H1 (cell line): ENCODE measurements around the gene TNFRSF6B. TPM values are rescaled to one million over a fixed set of nuclear protein-coding genes. Genes with fewer than 3 reads are reported as not detected.

Experiments used
- CTCF ChIA-PET: fragments of 300-600 bp; sonication (Branson Sonifier 250); formaldehyde crosslinking; loops from one replicate; lab custom pipeline; 2021; ENCODE audit not compliant: partially characterized antibody; lab: Charles Lee
- POLR2A ChIA-PET: fragments of 300-600 bp; sonication (Branson Sonifier 250); formaldehyde crosslinking; loops from one replicate; lab custom pipeline; 2021; ENCODE audit warnings: inconsistent platforms; ENCODE audit not compliant: partially characterized antibody; lab: Charles Lee
- DNase-seq, 2 experiments: peaks; one replicate each; pipeline versions ENCODE4 v3.0.0 to v3.0.0-alpha.2; 2010 to 2022; ENCODE audit warnings: low spot score in 2 of 2, low read depth in 1 of 2, mixed read lengths in 1 of 2
- FAIRE-seq: peaks from 2 replicates; lab custom pipeline; 2011; peaks lifted over from hg19 to GRCh38; lab: Jason Lieb, UNC
- H2AFZ ChIP-seq: 2 replicates; pipeline ENCODE4 v1.8.1; 2012; ENCODE audit warnings: low read length, inconsistent platforms
- H2AK5ac ChIP-seq: 2 replicates; pipeline ENCODE4 v1.6.1; 2013; ENCODE audit warnings: low read depth, low read length
- H2BK120ac ChIP-seq: replicated peaks from 2 replicates; pipeline ENCODE3; 2013; ENCODE audit warnings: low read depth, low read length, inconsistent platforms
- H2BK12ac ChIP-seq: 2 replicates; pipeline ENCODE4 v1.6.1; 2013; ENCODE audit warnings: low read depth, low read length
- H2BK15ac ChIP-seq: 2 replicates; pipeline ENCODE4 v1.6.1; 2013; ENCODE audit warnings: low read length
- H2BK20ac ChIP-seq: 2 replicates; pipeline ENCODE4 v1.6.1; 2013; ENCODE audit warnings: low read length
- H2BK5ac ChIP-seq: 2 replicates; pipeline ENCODE4 v1.6.1; 2013; ENCODE audit warnings: low read depth, low read length
- H3K14ac ChIP-seq: 2 replicates; pipeline ENCODE4 v1.6.1; 2013; ENCODE audit warnings: inconsistent platforms; ENCODE audit not compliant: insufficient read length
- H3K18ac ChIP-seq: 2 replicates; pipeline ENCODE4 v1.6.1; 2013; ENCODE audit warnings: low read length; ENCODE audit errors: extremely low read depth
- H3K23ac ChIP-seq: 2 replicates; pipeline ENCODE4 v1.6.1; 2013; ENCODE audit warnings: inconsistent platforms; ENCODE audit not compliant: insufficient read length
- H3K23me2 ChIP-seq: 2 replicates; pipeline ENCODE4 v1.6.1; 2013; ENCODE audit warnings: low read depth, low read length
- H3K27ac ChIP-seq: 2 replicates; pipeline ENCODE4 v1.6.1; 2011; ENCODE audit warnings: low read depth, low read length, inconsistent platforms
- H3K27me3 ChIP-seq, 4 experiments: replicated peaks in 1 of 4; 1 replicate in 1 of 4; 2 replicates in 3 of 4; pipeline versions ENCODE4 v1.6.1 to v1.8.1; 2011 to 2013; ENCODE audit warnings: low read length in 3 of 4, mild to moderate bottlenecking in 3 of 4, inconsistent platforms in 2 of 4, mixed read lengths in 2 of 4, moderate library complexity in 1 of 4; ENCODE audit not compliant: control insufficient read depth in 3 of 4, insufficient read depth in 3 of 4; ENCODE audit errors: extremely low read depth in 1 of 4
- H3K36me3 ChIP-seq, 4 experiments: 2 replicates each; pipeline versions ENCODE4 v1.6.1 to v1.8.1; 2011 to 2013; ENCODE audit warnings: mild to moderate bottlenecking in 4 of 4, low read length in 3 of 4, moderate library complexity in 2 of 4, control low read depth in 1 of 4, inconsistent platforms in 1 of 4; ENCODE audit not compliant: insufficient read depth in 4 of 4, control insufficient read depth in 2 of 4
- H3K4ac ChIP-seq: replicated peaks from 2 replicates; pipeline ENCODE3; 2013; ENCODE audit warnings: low read length, low read depth, mixed read lengths, inconsistent platforms; ENCODE audit not compliant: insufficient read length
- H3K4me1 ChIP-seq, 4 experiments: replicated peaks in 1 of 4; 1 replicate in 1 of 4; 2 replicates in 3 of 4; pipeline versions ENCODE4 v1.6.1 to v1.8.1; 2011 to 2013; ENCODE audit warnings: low read length in 3 of 4, inconsistent platforms in 2 of 4, mixed read lengths in 1 of 4; ENCODE audit not compliant: insufficient read depth in 4 of 4, control insufficient read depth in 3 of 4
- H3K4me2 ChIP-seq, 2 experiments: 2 replicates each; pipeline versions ENCODE4 v1.6.1 to v1.8.1; 2011 to 2013; ENCODE audit warnings: low read depth in 2 of 2, low read length in 2 of 2, control low read depth in 1 of 2, inconsistent platforms in 1 of 2, mild to moderate bottlenecking in 1 of 2; ENCODE audit not compliant: insufficient read depth in 1 of 2
- H3K4me3 ChIP-seq, 4 experiments: fragments of 200-600, 300-600 bp in 1 of 4; sonication (generic), shearing (Covaris generic), sonication (Bioruptor Twin) in 1 of 4; 2 replicates each; pipeline versions ENCODE4 v1.5.1 to v1.8.1; 2011 to 2016; ENCODE audit warnings: low read length in 4 of 4, low read depth in 3 of 4, control low read depth in 2 of 4, inconsistent platforms in 2 of 4, mild to moderate bottlenecking in 2 of 4, mixed read lengths in 1 of 4, moderate library complexity in 1 of 4; ENCODE audit not compliant: insufficient read depth in 2 of 4; ENCODE audit errors: extremely low read depth in 1 of 4
- H3K56ac ChIP-seq: replicated peaks from 2 replicates; pipeline ENCODE3; 2013; ENCODE audit warnings: low read depth, mild to moderate bottlenecking, mixed read lengths, low read length, inconsistent platforms; ENCODE audit not compliant: insufficient read length
- H3K79me1 ChIP-seq: 2 replicates; pipeline ENCODE4 v1.6.1; 2013; ENCODE audit warnings: low read depth, low read length, control low read depth
- H3K79me2 ChIP-seq, 2 experiments: 2 replicates each; pipeline versions ENCODE4 v1.6.1 to v1.8.1; 2012 to 2013; ENCODE audit warnings: low read length in 2 of 2, mild to moderate bottlenecking in 2 of 2, inconsistent platforms in 1 of 2; ENCODE audit not compliant: insufficient read depth in 2 of 2, control insufficient read depth in 1 of 2
- H3K9ac ChIP-seq, 4 experiments: replicated peaks in 1 of 4; 1 replicate in 1 of 4; 2 replicates in 3 of 4; pipeline versions ENCODE4 v1.6.1 to v1.8.1; 2011 to 2013; ENCODE audit warnings: low read depth in 3 of 4, low read length in 3 of 4, control low read depth in 2 of 4, mild to moderate bottlenecking in 2 of 4, moderate library complexity in 2 of 4, inconsistent platforms in 1 of 4; ENCODE audit errors: extremely low read depth in 1 of 4
- H3K9me3 ChIP-seq, 2 experiments: 2 replicates each; pipeline versions ENCODE4 v1.6.1 to v1.8.1; 2012 to 2013; ENCODE audit warnings: mild to moderate bottlenecking in 2 of 2, moderate library complexity in 2 of 2, control low read depth in 1 of 2, inconsistent platforms in 1 of 2, low read depth in 1 of 2, low read length in 1 of 2, mixed read lengths in 1 of 2; ENCODE audit not compliant: insufficient read depth in 2 of 2
- H4K20me1 ChIP-seq, 2 experiments: replicated peaks in 1 of 2; 2 replicates each; pipeline versions ENCODE3 to v1.8.1; 2011 to 2013; ENCODE audit warnings: inconsistent platforms in 2 of 2, low read length in 2 of 2, mild to moderate bottlenecking in 1 of 2; ENCODE audit not compliant: insufficient read depth in 2 of 2, control insufficient read depth in 1 of 2
- H4K5ac ChIP-seq: 2 replicates; pipeline ENCODE4 v1.6.1; 2013; ENCODE audit warnings: low read length, low read depth, mixed read lengths, inconsistent platforms; ENCODE audit not compliant: insufficient read length
- H4K8ac ChIP-seq: 2 replicates; pipeline ENCODE4 v1.8.0; 2013; ENCODE audit warnings: mild to moderate bottlenecking, moderate library complexity, low read length, inconsistent platforms; ENCODE audit not compliant: insufficient read depth; ENCODE audit errors: extremely low read depth
- H4K91ac ChIP-seq: replicated peaks from 2 replicates; pipeline ENCODE3; 2013; ENCODE audit warnings: low read length, mixed read lengths, inconsistent platforms; ENCODE audit not compliant: insufficient read length
- JUN ChIP-seq: IDR thresholded peaks from 2 replicates; pipeline ENCODE4 v1.6.1; 2011; ENCODE audit warnings: low read depth, mild to moderate bottlenecking, improper control_type of control experiment, low read length
- YY1 ChIP-seq: IDR thresholded peaks from 2 replicates; pipeline ENCODE4 v1.6.1; 2011; ENCODE audit warnings: low read depth, mild to moderate bottlenecking, low read length
- ZNF274 ChIP-seq: IDR thresholded peaks from 2 replicates; pipeline ENCODE4 v1.7.0; 2012; ENCODE audit warnings: low read length, borderline replicate concordance; ENCODE audit errors: extremely low read depth
- WGBS, 2 experiments: shearing (Covaris generic) in 1 of 2; methylation state at CpG; one replicate each; pipeline versions ENCODE4 v1.1.6 to v1.1.7; 2013 to 2015; ENCODE audit warnings: low lambda C conversion rate in 2 of 2, mixed read lengths in 2 of 2, inconsistent platforms in 1 of 2, low coverage in 1 of 2, missing lambda C conversion rate in 1 of 2; ENCODE audit not compliant: insufficient replicate concordance in 2 of 2, insufficient coverage in 1 of 2, insufficient read length in 1 of 2; ENCODE audit errors: extremely low coverage in 1 of 2, missing lambda C conversion rate in 1 of 2; 5-methylcytosine and 5-hydroxymethylcytosine counted together
- polyA plus RNA-seq, 7 experiments: library from polyadenylated mRNA; depleted of rRNA in 3 of 7; stranded (reverse) in 5 of 7; unstranded in 2 of 7; fragments of >200 nt in 5 of 7; fragments of 200-250 nt in 2 of 7; gene quantifications; 1 replicate in 5 of 7; 2 replicates in 1 of 7; 4 replicates in 1 of 7; pipeline versions ENCODE4 v1.2.1 to v1.2.3, GENCODE V29; 2011 to 2013; ENCODE audit warnings: missing spikeins in 2 of 7, mixed read lengths in 2 of 7
- total RNA-seq: library from RNA; stranded (reverse); fragmentation: NEBNext Ultra II Directional; extraction: Animal tissue kit (Norgen Biotek cat#: 25700); gene quantifications from 2 replicates; pipeline ENCODE4 v1.2.1, GENCODE V29; 2021

TNFRSF6B gene
- total and polyA plus RNA-seq, 2 of the 8 experiments (the other 6 are each of a cell fraction or from before 2014, with no cell fraction given): 3.1 TPM; not detected in 1

GRCh38 chr20:63741354-63741675 lies 44.9 kb downstream of the TNFRSF6B start:
- Histone ChIP-seq H3K9me3 (no peaks in the 10 kb centered on the region), H3K79me2 (no peaks in the 10 kb centered on the region), H3K14ac (no peak overlapping the region), H4K8ac (no peak overlapping the region), H4K5ac (no peak overlapping the region), H3K27me3 (peaks cover 0 to 12% (median 8%) of the 10 kb centered on the region in 4 experiments; a peak in 4 of 7 replicates), H3K4me1 (peaks cover 0 to 20% (median 11%) of the 10 kb centered on the region in 4 experiments; a peak in 6 of 7 replicates), H2BK5ac (peak overlapping the region; percentile 78), H3K4me3 (peak overlapping the region in 2 of 4 experiments; percentile 49 to 83; a peak in 3 of 8 replicates), H3K36me3 (peaks cover 0 to 10% (median 6%) of the 10 kb centered on the region in 4 experiments; a peak in 3 of 8 replicates), H4K20me1 (peaks cover 0 to 10% of the 10 kb centered on the region in 2 experiments), H3K9ac (no peak overlapping the region; a peak in 1 of 7 replicates), H3K56ac (no peak overlapping the region), H2BK20ac (no peak overlapping the region), H2AK5ac (no peak overlapping the region), H4K91ac (no peak overlapping the region), H3K4ac (no peak overlapping the region), H3K23ac (no peak overlapping the region), H2BK15ac (peak overlapping the region; percentile 46; the same call in 1 of the 2 replicates), H3K18ac (peak overlapping the region; percentile 60), H2BK12ac (no peak overlapping the region), H3K27ac (no peak overlapping the region), H3K79me1 (no peaks in the 10 kb centered on the region), H3K4me2 (peak overlapping the region; percentile 70 to 75), H2BK120ac (no peak overlapping the region), H2AFZ (no peak overlapping the region), H3K23me2 (peaks cover 13% of the 10 kb centered on the region; the same call in 1 of the 2 replicates)
- TF ChIP-seq ZNF274 (no peak), YY1 (peak; percentile 86), JUN (no peak)
- CTCF ChIA-PET: interaction anchor here (0.6 to 2.2 kb wide), 11 partner anchors 14 to 264 kb away, joined by 3 to 18 read pairs (median 4); partner anchors contain the start of gene TPD52L2
- POLR2A ChIA-PET: interaction anchor here (1.0 to 2.6 kb wide), 8 partner anchors 9 to 219 kb away, joined by 3 to 23 read pairs (median 6); partner anchors contain the start of genes ARFRP1, RTEL1, TPD52L2 and ZGPAT
- 52% methylated on average over 6 of the region's 6 CpGs; no CpG with 5 or more reads in 1 of the 2 experiments for WGBS, 2 experiments
- DNase-seq: no peak
- no peak for FAIRE-seq
